Keratinocyte (primary cell): ENCODE measurements around the gene HOXB7. TPM values are rescaled to one million over a fixed set of nuclear protein-coding genes. Genes with fewer than 3 reads are reported as not detected.

ENCODE experiments used
- DNase-seq: peaks from one replicate; pipeline ENCODE4 v3.0.0-alpha.2; 2011; ENCODE audit warnings: low read depth, missing footprints, low spot score
- FAIRE-seq: peaks from 2 replicates; lab custom pipeline; 2011; peaks lifted over from hg19 to GRCh38; lab: Jason Lieb, UNC
- H2AFZ ChIP-seq: 2 replicates; pipeline ENCODE4 v1.6.0; 2012; ENCODE audit warnings: low read length, control low read depth, inconsistent platforms; ENCODE audit not compliant: control insufficient read depth
- H3K27ac ChIP-seq: 2 replicates; pipeline ENCODE4 v1.5.1; 2011; ENCODE audit warnings: low read length; ENCODE audit not compliant: control insufficient read depth, insufficient read depth
- H3K27me3 ChIP-seq: 3 replicates; pipeline ENCODE4 v1.6.0; 2011; ENCODE audit warnings: low read length; ENCODE audit not compliant: control insufficient read depth, insufficient read depth; ENCODE audit errors: extremely low read depth
- H3K36me3 ChIP-seq, 2 experiments: 2 replicates in 1 of 2; 3 replicates in 1 of 2; pipeline ENCODE4 v1.5.1; 2011; ENCODE audit warnings: low read length in 2 of 2, mild to moderate bottlenecking in 1 of 2; ENCODE audit not compliant: control insufficient read depth in 2 of 2, insufficient read depth in 2 of 2; ENCODE audit errors: extremely low read depth in 1 of 2
- H3K4me1 ChIP-seq: 3 replicates; pipeline ENCODE4 v1.5.1; 2011; ENCODE audit warnings: low read length; ENCODE audit not compliant: control insufficient read depth, insufficient read depth; ENCODE audit errors: extremely low read depth
- H3K4me2 ChIP-seq: 3 replicates; pipeline ENCODE4 v1.6.0; 2011; ENCODE audit warnings: low read depth, low read length; ENCODE audit not compliant: control insufficient read depth, insufficient read depth; ENCODE audit errors: extremely low read depth
- H3K4me3 ChIP-seq, 3 experiments: fragments of 200-600 bp in 1 of 3; sonication (generic) in 1 of 3; 2 replicates in 2 of 3; 3 replicates in 1 of 3; pipeline ENCODE4 v1.5.1; 2011 to 2016; ENCODE audit warnings: low read length in 3 of 3, mild to moderate bottlenecking in 3 of 3, control low read depth in 2 of 3, inconsistent platforms in 1 of 3, low read depth in 1 of 3, mixed read lengths in 1 of 3, mixed run types in 1 of 3, moderate library complexity in 1 of 3; ENCODE audit not compliant: control insufficient read depth in 2 of 3, insufficient read depth in 2 of 3; ENCODE audit errors: extremely low read depth in 1 of 3
- H3K79me2 ChIP-seq: 2 replicates; pipeline ENCODE4 v1.6.0; 2012; ENCODE audit warnings: low read length; ENCODE audit not compliant: control insufficient read depth, insufficient read depth
- H3K9ac ChIP-seq: 3 replicates; pipeline ENCODE4 v1.6.0; 2011; ENCODE audit warnings: low read length; ENCODE audit not compliant: control insufficient read depth, insufficient read depth; ENCODE audit errors: extremely low read depth
- H3K9me1 ChIP-seq: 3 replicates; pipeline ENCODE4 v1.6.0; 2011; ENCODE audit warnings: low read length; ENCODE audit not compliant: control insufficient read depth, insufficient read depth; ENCODE audit errors: extremely low read depth
- H3K9me3 ChIP-seq: 2 replicates; pipeline ENCODE4 v1.5.1; 2012; ENCODE audit warnings: low read depth, low read length; ENCODE audit not compliant: control insufficient read depth
- H4K20me1 ChIP-seq: 3 replicates; pipeline ENCODE4 v1.6.0; 2011; ENCODE audit warnings: low read length; ENCODE audit not compliant: control insufficient read depth, insufficient read depth; ENCODE audit errors: extremely low read depth
- EZH2 ChIP-seq: IDR thresholded peaks from one replicate; pipeline ENCODE4 v1.6.1; 2012; ENCODE audit warnings: inconsistent platforms, mild to moderate bottlenecking, low read length, moderate library complexity
- dilution Hi-C: fragments of 300-500 bp; cut with MboI; formaldehyde crosslinking; loops from one replicate; pipeline ENCODE4 v1.7.0; 2020; ENCODE audit warnings: low sequenced_read_pairs; ENCODE audit not compliant: extremely low pct_ligation_motif_present
- polyA plus RNA-seq, 5 experiments: library from polyadenylated mRNA; depleted of rRNA in 3 of 5; stranded (reverse) in 3 of 5; stranded (forward) in 1 of 5; unstranded in 1 of 5; fragments of >200 nt; gene quantifications; 1 replicate in 1 of 5; 2 replicates in 3 of 5; 3 replicates in 1 of 5; pipeline versions ENCODE4 v1.2.1 to v1.2.3, GENCODE V29; 2011 to 2012; ENCODE audit warnings: missing spikeins in 2 of 5, low read depth in 1 of 5, low replicate concordance in 1 of 5
- TF ChIP-seq, protein P1 (sequence below), 3 experiments: IDR thresholded peaks in 1 of 3; conservative IDR thresholded peaks in 1 of 3; optimal IDR thresholded peaks in 1 of 3; 2 replicates in 2 of 3; 3 replicates in 1 of 3; pipeline versions ENCODE3 to v1.5.1; 2011; ENCODE audit warnings: low read length in 3 of 3, mild to moderate bottlenecking in 3 of 3, moderate library complexity in 2 of 3, control low read depth in 1 of 3, inconsistent platforms in 1 of 3; ENCODE audit not compliant: insufficient read depth in 2 of 3; ENCODE audit errors: extremely low read depth in 1 of 3

HOXB7 gene
- polyA plus RNA-seq, 1 donor (not counting 4 experiments of a cell fraction or from before 2014, with no cell fraction given): 1.0 TPM

DNA sequence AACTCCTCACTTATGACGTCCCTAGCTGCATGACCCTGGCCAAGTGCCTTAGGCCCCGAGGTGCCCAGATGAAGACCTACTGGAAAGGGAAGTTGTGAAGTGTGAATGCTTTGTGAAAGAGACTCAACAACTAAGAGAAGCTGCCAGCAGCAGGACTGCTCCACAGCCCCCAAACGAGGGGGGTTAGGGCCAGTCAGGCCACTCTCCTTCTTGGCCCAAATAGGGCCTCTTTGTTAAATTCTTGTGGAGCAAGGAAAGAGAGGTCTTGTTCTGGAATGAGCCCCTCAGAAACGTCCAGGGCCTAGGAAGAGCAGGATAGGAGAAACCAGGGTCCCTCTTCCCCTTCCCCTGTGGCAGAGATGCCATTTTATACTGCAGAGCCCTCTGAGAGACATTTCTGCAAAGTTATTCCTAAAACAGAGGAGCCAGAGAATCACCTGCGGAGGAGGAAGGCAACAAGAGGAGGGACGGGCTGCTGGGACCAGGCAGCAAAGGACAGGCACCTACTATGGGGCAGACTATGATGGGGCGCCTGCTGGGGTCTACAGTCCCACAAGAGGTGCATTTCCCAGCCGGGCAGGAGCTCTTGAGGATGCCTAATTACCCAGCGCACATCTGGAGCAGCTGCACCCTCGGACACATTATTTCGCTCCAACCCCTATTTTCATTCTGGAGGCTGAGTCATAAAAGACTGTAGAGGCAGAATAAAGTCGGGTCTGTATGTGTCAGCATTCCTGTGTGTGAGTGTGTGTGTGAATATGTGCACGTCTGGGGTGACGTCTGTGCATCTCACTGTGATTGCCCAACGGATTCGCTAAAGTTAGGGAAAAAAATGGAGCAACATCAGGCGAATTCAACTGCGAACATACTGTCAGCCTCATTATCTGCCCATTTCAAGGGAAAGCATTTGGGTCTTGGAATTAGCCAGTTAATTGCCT is 26.8 kb upstream of the HOXB7 start:
- no peaks in the 10 kb centered on the region for H3K4me1 ChIP-seq
- H3K4me3 ChIP-seq: no peak overlapping the region
- peak; percentile 23 for DNase-seq
- no peak overlapping the region for H3K27ac ChIP-seq
- H3K4me2 ChIP-seq: peak overlapping the region; percentile 6
- no peaks in the 10 kb centered on the region for H3K79me2 ChIP-seq
- H3K9ac ChIP-seq: no peak overlapping the region
- no peak for FAIRE-seq
- H4K20me1 ChIP-seq: peaks cover 6% of the 10 kb centered on the region
- peaks cover 100% of the 10 kb centered on the region for H3K27me3 ChIP-seq
- H3K36me3 ChIP-seq: no peaks in the 10 kb centered on the region
- no peaks in the 10 kb centered on the region for H3K9me1 ChIP-seq
- no peaks in the 10 kb centered on the region for H3K9me3 ChIP-seq
- TF ChIP-seq EZH2: peak; percentile 25
- TF ChIP-seq, protein P1, sequence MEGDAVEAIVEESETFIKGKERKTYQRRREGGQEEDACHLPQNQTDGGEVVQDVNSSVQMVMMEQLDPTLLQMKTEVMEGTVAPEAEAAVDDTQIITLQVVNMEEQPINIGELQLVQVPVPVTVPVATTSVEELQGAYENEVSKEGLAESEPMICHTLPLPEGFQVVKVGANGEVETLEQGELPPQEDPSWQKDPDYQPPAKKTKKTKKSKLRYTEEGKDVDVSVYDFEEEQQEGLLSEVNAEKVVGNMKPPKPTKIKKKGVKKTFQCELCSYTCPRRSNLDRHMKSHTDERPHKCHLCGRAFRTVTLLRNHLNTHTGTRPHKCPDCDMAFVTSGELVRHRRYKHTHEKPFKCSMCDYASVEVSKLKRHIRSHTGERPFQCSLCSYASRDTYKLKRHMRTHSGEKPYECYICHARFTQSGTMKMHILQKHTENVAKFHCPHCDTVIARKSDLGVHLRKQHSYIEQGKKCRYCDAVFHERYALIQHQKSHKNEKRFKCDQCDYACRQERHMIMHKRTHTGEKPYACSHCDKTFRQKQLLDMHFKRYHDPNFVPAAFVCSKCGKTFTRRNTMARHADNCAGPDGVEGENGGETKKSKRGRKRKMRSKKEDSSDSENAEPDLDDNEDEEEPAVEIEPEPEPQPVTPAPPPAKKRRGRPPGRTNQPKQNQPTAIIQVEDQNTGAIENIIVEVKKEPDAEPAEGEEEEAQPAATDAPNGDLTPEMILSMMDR (optimal IDR thresholded peaks at IDR 0.05 in 1 of 3, IDR thresholded peaks at IDR 0.05 in 1 of 3, conservative IDR thresholded peaks at IDR 0.05 in 1 of 3; ENCODE audit: extremely low read depth in 1 of 3, insufficient read depth in 2 of 3, low read length in 3 of 3): no peak
- no peak overlapping the region for H2AFZ ChIP-seq
- dilution Hi-C loops: no loop called here

- Histone ChIP-seq H3K9ac (no peak overlapping the region), H3K27ac (no peak overlapping the region), H3K9me1 (no peaks in the 10 kb centered on the region), H3K27me3 (peaks cover 100% of the 10 kb centered on the region), H3K36me3 (no peaks in the 10 kb centered on the region), H4K20me1 (peaks cover 7% of the 10 kb centered on the region), H3K4me1 (no peaks in the 10 kb centered on the region), H3K4me2 (no peak overlapping the region), H3K9me3 (no peaks in the 10 kb centered on the region), H2AFZ (no peak overlapping the region), H3K4me3 (no peak overlapping the region), H3K79me2 (no peaks in the 10 kb centered on the region)
- DNase-seq (no peak), FAIRE-seq (no peak)
- dilution Hi-C loops: no loop called here
- TF ChIP-seq, protein P1 (optimal IDR thresholded peaks at IDR 0.05 in 1 of 3, IDR thresholded peaks at IDR 0.05 in 1 of 3, conservative IDR thresholded peaks at IDR 0.05 in 1 of 3; ENCODE audit: extremely low read depth in 1 of 3, insufficient read depth in 2 of 3, low read length in 3 of 3): peak; percentile 52 to 87 (median 70)
- peak; percentile 62 for TF ChIP-seq EZH2
These were observed 25.6 kb upstream of the HOXB7 start for GRCh38 chr17:48636177-48637018.
